ENCODE measurements around the gene TMEM141. TPM values are rescaled to one million over a fixed set of nuclear protein-coding genes. Genes with fewer than 3 reads are reported as not detected.
"Not testable (repeated sequence)": the region's sequence is repeated elsewhere in the genome, so short reads cannot be mapped to it uniquely, and the experiment has no call there.

Gene TMEM141
- total RNA-seq, 2 experiments from 2014 or later = 39.9 to 43.2 TPM

DNA sequence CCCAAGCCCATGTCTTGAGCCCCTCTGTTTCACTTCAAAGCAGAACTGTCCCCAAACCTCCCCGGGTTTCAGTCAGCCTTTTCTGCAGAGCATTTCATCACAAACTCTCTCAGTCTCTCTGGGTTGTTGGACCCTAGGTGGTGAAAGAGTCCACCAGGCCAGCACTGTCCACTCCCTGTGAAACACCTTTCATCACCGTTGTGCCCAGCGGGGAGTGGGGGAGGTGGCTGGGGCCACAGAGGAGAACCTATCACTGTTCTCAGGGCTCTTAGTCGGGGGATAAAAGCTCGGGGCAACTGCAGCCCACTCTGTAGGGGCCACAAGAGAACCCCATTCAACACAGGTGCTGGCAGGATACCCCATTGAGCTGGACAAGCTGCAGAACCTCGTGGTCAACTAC lies 11.2 kb downstream of the TMEM141 start:
- H3K4me3 Mint-ChIP-seq = no peak overlapping the region
- H3K36me3 Mint-ChIP-seq (ENCODE audit: low read depth) = peaks cover 3% of the 10 kb centered on the region
- no peaks in the 10 kb centered on the region for H3K9me3 Mint-ChIP-seq (ENCODE audit: insufficient read depth)
- peaks cover 29% of the 10 kb centered on the region for H3K4me1 Mint-ChIP-seq (ENCODE audit: low read depth)
- CTCF ChIA-PET = interaction anchor here (1.3 to 1.7 kb wide), 2 partner anchors 10 to 15 kb away, joined by 3 to 9 read pairs; no protein-coding TSS in a partner anchor
- H3K27me3 Mint-ChIP-seq (ENCODE audit: low read depth) = peaks cover 15% of the 10 kb centered on the region
- no peak overlapping the region for H3K27ac Mint-ChIP-seq
- DNase-seq = no peak
- ATAC-seq = no peak
- POLR2A ChIA-PET = interaction anchor here (1.0 kb wide), 1 partner anchor 11 kb away, joined by 5 read pairs; no protein-coding TSS in a partner anchor

DNA sequence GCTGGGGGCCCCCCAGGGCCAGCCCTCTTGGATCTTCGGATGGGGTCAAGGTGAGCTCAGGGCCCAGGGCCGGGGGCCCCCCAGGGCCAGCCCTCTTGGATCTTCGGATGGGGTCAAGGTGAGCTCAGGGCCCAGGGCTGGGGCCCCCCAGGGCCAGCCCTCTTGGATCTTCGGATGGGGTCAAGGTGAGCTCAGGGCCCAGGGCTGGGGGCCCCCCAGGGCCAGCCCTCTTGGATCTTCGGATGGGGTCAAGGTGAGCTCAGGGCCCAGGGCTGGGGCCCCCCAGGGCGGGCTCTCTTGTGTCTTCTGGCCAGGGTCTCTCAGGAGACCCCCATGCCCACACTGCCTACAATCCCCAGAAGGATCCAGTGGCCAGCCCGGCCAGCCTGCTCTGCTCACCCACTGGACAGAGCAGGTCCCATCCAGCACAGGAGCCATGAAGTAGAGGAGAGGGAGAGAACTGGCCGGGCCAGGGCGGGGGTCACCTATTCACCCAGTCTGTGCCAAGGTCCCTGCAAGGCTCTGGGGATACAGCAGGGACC lies 11.9 kb downstream of the TMEM141 start:
- not testable (repeated sequence) for ATAC-seq; H3K36me3 Mint-ChIP-seq (ENCODE audit: low read depth); H3K9me3 Mint-ChIP-seq (ENCODE audit: insufficient read depth); DNase-seq; H3K4me3 Mint-ChIP-seq; H3K27ac Mint-ChIP-seq
- ChIA-PET CTCF (interaction anchor here (1.3 to 1.7 kb wide), 2 partner anchors 11 to 15 kb away, joined by 3 to 9 read pairs; no protein-coding TSS in a partner anchor), POLR2A (interaction anchor here (1.0 kb wide), 1 partner anchor 11 kb away, joined by 5 read pairs; no protein-coding TSS in a partner anchor)
- Mint-ChIP-seq H3K27me3 (ENCODE audit: low read depth) (peaks cover 15% of the 10 kb centered on the region), H3K4me1 (ENCODE audit: low read depth) (peaks cover 29% of the 10 kb centered on the region)

DNA sequence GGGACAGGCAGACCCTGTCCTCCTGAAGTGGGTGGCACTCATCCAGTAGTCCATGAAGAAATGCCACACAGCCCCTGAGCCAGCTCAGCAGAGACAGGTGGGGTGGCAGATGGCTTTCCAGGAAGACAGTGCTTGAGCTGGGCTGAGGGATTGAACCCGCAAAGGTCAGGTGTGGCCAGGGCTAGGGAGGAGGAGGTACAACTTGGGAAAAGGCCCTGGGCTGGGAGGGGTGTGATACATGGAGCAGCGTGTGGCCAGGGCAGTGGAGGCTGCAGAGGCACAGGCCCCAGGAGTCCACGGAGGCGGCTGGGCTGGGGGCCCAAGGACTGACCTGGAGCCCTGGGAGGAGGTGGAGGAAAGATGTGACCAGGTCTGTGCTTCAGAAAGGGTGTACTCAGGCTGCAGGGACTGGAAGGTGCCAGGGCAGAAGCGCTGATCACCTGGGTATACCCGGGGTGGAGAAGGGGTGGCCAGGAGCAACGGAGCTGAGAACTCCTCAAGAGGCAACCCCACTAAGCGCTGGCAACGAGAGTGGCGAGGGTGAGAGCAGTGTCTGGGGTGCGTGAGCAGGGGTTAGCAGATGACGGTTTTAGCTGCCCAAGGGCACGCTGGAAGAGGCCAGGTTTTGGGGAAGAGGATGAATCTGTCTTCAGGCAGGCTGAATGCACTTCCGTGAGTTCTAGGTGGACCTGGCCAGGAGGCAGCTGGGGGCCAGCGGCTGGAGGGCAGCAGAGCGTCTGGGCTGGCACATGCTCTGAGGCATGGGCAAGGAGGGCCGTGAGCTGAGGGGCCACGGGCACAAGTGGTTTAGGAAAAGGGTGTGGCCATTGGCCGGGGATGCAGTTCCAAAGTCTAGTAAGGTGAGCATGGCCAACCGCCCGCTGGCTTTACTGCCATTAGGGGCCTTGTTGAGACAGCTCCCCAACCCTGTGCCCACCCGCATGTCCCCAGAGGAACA lies 12.7 kb downstream of the TMEM141 start:
- H3K27ac Mint-ChIP-seq = no peak overlapping the region
- H3K36me3 Mint-ChIP-seq (ENCODE audit: low read depth) = peaks cover 3% of the 10 kb centered on the region
- ATAC-seq (no peak), DNase-seq (no peak)
- no peak overlapping the region for H3K4me3 Mint-ChIP-seq
- no peaks in the 10 kb centered on the region for H3K9me3 Mint-ChIP-seq (ENCODE audit: insufficient read depth)
- H3K27me3 Mint-ChIP-seq (ENCODE audit: low read depth) = peaks cover 15% of the 10 kb centered on the region
- peaks cover 30% of the 10 kb centered on the region for H3K4me1 Mint-ChIP-seq (ENCODE audit: low read depth)
- ChIA-PET POLR2A (interaction anchor here (1.0 kb wide), 1 partner anchor 12 kb away, joined by 5 read pairs; no protein-coding TSS in a partner anchor), CTCF (interaction anchor here (1.5 to 1.7 kb wide), 2 partner anchors 11 to 39 kb away, joined by 4 to 9 read pairs; partner anchors contain the start of gene AJM1)

DNA sequence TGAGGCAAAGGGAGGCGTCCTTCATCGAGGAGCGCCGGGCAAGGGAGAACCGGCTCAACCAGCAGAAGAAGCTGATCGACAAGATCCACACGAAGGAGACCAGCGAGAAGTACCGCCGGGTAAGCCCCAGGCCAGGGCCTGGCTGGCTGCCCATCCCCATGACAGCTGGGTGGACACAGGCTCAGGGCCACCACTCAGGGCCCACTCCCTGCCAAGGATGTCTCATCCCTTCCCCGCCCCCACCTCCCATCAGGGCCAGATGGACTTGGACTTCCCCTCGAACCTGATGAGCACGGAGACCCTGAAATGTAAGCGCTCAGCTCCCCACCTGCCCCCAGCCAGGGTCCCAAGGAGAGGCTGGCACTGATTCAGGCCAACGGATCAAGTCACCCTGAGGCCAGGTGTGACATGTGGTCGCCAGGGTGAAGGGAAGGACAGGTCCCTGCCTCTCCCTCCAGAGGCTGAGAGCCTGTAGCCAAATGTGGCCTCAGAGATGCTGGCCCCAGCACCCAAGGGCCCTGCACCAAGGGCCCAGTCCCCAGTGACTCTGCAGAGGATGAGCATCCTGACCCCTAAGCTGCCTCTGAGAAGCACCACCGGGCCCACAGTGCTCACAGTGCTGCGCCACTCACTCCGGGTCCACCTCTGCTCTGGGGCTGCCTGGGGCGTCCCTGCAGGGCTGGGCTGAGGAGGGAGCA lies 13.5 kb downstream of the TMEM141 start:
- no peak for ATAC-seq
- Mint-ChIP-seq H3K27me3 (ENCODE audit: low read depth) (peaks cover 15% of the 10 kb centered on the region), H3K9me3 (ENCODE audit: insufficient read depth) (no peaks in the 10 kb centered on the region), H3K36me3 (ENCODE audit: low read depth) (peaks cover 6% of the 10 kb centered on the region), H3K4me3 (no peak overlapping the region), H3K4me1 (ENCODE audit: low read depth) (peaks cover 33% of the 10 kb centered on the region), H3K27ac (no peak overlapping the region)
- CTCF ChIA-PET = interaction anchor here (1.5 kb wide), 1 partner anchor 38 kb away, joined by 4 read pairs; the partner anchor contains the start of gene AJM1
- DNase-seq = no peak
- POLR2A ChIA-PET = no interaction called here

DNA sequence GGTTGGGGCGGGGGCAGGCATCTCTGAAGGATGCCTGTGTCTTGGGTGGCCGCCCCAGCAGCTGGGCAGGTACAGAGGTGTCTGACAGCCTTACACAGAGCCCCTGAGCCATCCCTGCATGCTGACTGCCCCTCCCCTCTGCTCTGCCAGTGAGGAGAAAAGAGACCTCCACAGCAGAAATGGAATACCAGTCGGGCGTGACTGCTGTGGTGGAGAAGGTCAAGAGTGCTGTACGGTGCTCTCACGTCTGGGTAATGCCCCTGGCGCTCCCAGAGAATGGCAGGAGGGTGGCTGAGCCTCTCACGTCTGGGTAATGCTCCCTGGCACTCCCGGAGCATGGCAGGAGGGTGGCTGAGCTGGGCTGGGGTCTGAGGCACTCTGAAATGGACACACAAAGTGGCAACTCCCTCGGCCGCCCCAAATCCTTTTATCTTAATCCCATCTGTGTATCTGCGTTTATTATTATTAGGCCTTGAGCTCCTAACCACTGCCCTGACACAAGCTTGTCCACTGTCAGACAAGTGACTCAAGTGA lies 14.1 kb downstream of the TMEM141 start:
- H3K36me3 Mint-ChIP-seq (ENCODE audit: low read depth) = peaks cover 11% of the 10 kb centered on the region
- POLR2A ChIA-PET = interaction anchor here (1.6 kb wide), 1 partner anchor 43 kb away, joined by 3 read pairs; no protein-coding TSS in a partner anchor
- CTCF ChIA-PET = interaction anchor here (0.9 to 4.4 kb wide), 3 partner anchors 14 to 37 kb away, joined by 3 to 29 read pairs (median 23); partner anchors contain the start of genes AJM1 and TMEM141
- no peak overlapping the region for H3K27ac Mint-ChIP-seq
- H3K4me3 Mint-ChIP-seq = no peak overlapping the region
- H3K9me3 Mint-ChIP-seq (ENCODE audit: insufficient read depth) = no peaks in the 10 kb centered on the region
- ATAC-seq (no peak), DNase-seq (no peak)
- H3K4me1 Mint-ChIP-seq (ENCODE audit: low read depth) = peaks cover 37% of the 10 kb centered on the region
- H3K27me3 Mint-ChIP-seq (ENCODE audit: low read depth) = peaks cover 14% of the 10 kb centered on the region

DNA sequence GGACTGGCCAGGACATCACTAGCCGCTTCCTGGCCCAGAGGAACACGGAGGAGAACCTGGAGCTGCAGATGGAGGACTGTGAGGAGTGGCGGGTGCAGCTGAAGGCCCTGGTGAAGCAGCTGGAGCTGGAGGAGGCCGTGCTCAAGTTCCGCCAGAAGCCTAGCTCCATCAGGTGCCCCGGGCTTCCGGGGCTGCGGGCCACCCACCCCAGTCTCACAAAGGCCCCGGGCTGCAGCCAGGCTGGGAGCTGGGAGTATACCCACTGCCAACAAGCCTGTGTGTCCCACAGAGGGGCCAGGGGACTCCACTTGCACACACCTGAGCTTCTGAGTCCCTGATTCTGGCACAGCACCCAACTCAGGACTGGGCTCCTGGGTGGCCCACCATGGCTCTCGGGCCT lies 14.9 kb downstream of the TMEM141 start:
- ChIA-PET POLR2A (interaction anchor here (1.0 to 1.6 kb wide), 4 partner anchors 42 to 281 kb away, joined by 3 read pairs; partner anchors contain the start of genes MAN1B1 and TRAF2), CTCF (interaction anchor here (0.9 to 4.4 kb wide), 4 partner anchors 10 to 36 kb away, joined by 3 to 29 read pairs (median 15); partner anchors contain the start of genes AJM1 and TMEM141)
- H3K9me3 Mint-ChIP-seq (ENCODE audit: insufficient read depth) = no peaks in the 10 kb centered on the region
- peaks cover 8% of the 10 kb centered on the region for H3K27me3 Mint-ChIP-seq (ENCODE audit: low read depth)
- H3K27ac Mint-ChIP-seq = no peak overlapping the region
- ATAC-seq (no peak), DNase-seq (no peak)
- H3K4me1 Mint-ChIP-seq (ENCODE audit: low read depth) = peaks cover 33% of the 10 kb centered on the region
- peaks cover 15% of the 10 kb centered on the region for H3K36me3 Mint-ChIP-seq (ENCODE audit: low read depth)
- H3K4me3 Mint-ChIP-seq = peak overlapping the region; percentile 85

DNA sequence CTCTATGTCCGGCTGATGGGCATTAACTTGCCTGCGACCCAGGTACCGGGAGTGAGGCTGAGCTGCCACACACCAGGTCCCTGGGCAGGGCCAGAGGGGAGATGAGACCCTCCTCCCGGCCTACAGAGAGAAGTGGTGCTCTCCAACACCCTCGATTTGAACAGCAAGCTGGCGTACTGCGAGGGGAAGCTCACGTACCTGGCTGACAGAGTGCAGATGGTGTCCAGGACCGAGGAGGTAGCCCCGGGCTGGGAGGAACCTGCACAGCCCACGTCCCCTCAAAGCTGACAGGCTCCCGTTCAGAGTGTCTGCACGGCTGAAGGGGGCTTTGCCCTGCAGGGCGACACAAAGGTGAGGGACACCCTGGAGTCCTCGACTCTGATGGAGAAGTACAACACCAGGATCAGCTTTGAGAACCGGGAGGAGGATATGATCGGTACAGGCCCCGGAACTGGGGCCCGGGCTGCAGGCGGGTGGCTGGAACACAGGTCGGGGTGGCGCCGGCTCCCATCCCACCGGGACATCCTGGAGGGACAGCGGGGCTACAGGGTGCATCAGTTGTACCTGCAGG lies 15.6 kb downstream of the TMEM141 start:
- DNase-seq (no peak), ATAC-seq (no peak)
- Mint-ChIP-seq H3K27ac (peak overlapping the region; percentile 84), H3K4me1 (ENCODE audit: low read depth) (peaks cover 30% of the 10 kb centered on the region), H3K4me3 (peak overlapping the region; percentile 85), H3K27me3 (ENCODE audit: low read depth) (peaks cover 6% of the 10 kb centered on the region), H3K36me3 (ENCODE audit: low read depth) (peaks cover 15% of the 10 kb centered on the region), H3K9me3 (ENCODE audit: insufficient read depth) (no peaks in the 10 kb centered on the region)
- ChIA-PET POLR2A (interaction anchor here (0.6 to 1.8 kb wide), 10 partner anchors 9 to 444 kb away, joined by 3 to 8 read pairs (median 3); partner anchors contain the start of genes MAN1B1, TPRN and TRAF2), CTCF (interaction anchor here (0.9 to 4.4 kb wide), 7 partner anchors 9 to 141 kb away, joined by 3 to 29 read pairs (median 7); partner anchors contain the start of genes AJM1 and TMEM141)

DNA sequence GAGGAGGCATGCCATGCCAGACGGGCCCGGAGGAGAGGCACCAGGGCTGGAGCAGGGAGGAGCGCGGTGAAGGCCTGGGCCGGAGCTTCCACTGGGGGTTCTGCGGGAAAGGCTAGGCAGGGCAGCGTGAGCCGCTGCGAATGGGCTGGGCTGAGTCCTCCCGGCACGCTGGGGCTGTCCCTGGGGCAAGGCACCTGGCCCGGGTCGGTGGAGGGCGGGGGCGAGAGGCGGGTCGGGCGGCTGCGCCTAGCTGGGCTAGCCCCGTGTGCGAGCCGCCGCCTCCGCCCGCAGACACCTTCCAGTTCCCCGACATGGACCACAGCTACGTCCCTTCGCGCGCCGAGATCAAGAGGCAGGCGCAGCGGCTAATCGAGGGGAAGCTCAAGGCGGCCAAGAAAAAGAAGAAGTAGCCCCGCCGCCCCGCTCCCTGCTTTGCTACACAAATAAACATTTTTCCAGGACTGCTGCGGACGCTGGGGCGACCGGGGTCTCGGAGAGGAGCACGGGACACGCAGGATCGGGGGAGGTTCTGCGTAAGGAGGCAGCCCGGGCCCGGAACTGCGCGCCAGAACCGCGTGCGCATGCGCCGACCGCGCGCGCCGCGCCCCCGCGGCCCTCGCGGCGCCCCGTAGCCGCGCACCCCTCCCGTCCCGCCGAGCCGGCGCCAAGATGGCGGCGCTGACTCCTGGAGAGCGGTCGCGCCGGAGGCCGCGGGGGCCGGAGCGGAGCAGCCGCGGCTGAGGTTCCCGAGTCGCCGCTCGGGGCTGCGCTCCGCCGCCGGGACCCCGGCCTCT lies 16.3 kb downstream of the TMEM141 start, which contains the start of gene RABL6:
TSS of gene RABL6 (plus strand) at position 668 of the 794 bp plus-strand sequence. CDS start 249 bp downstream, outside the sequence.
- Mint-ChIP-seq H3K36me3 (ENCODE audit: low read depth) (peaks cover 15% of the 10 kb centered on the region), H3K4me1 (ENCODE audit: low read depth) (peaks cover 36% of the 10 kb centered on the region), H3K4me3 (peak within 1 kb of the TSS; percentile 85), H3K27ac (peak within 1 kb of the TSS; percentile 84), H3K9me3 (ENCODE audit: insufficient read depth) (no peaks in the 10 kb centered on the region), H3K27me3 (ENCODE audit: low read depth) (no peaks in the 10 kb centered on the region)
- CTCF ChIA-PET = interaction anchor here (0.9 to 4.4 kb wide), 7 partner anchors 9 to 210 kb away, joined by 3 to 29 read pairs (median 7); partner anchors contain the start of genes AJM1 and TMEM141
- POLR2A ChIA-PET = interaction anchor here (0.6 to 1.8 kb wide), 11 partner anchors 8 to 445 kb away, joined by 3 to 8 read pairs (median 3); partner anchors contain the start of genes TPRN, TRAF2 and TUBB4B
- peak; percentile 89 for ATAC-seq
- DNase-seq = peak; percentile 82

DNA sequence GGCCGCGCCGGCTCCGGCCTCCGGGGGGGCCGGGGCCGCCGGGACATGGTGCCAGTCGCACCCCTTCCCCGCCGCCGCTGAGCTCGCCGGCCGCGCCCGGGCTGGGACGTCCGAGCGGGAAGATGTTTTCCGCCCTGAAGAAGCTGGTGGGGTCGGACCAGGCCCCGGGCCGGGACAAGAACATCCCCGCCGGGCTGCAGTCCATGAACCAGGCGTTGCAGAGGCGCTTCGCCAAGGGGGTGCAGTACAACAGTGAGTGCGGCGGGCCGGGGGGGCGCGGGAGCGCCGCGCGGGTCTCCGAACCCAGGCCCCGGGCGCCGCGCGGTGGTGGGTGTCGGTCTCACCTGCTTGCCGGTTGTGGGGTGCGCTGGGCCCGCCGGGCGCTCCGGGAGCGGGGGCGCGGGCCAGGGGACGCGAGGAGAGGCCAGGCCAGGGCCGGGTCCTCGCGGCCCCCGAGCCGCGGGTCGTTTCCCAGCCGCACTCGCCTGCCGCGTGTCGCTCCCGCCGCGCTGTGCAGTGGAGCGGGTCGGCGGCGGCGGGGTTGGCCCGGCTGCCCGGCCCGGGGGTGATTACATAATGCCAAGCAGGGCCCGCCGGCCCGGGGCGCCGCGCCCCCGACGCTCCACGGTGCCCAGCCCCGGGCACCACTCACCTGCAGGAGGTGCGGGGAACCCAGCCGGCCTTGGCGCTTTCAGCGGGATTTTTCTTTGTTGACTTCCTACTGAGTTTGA lies 17.1 kb downstream of the TMEM141 start:
- H3K4me3 Mint-ChIP-seq = peak overlapping the region; percentile 78
- no peaks in the 10 kb centered on the region for H3K27me3 Mint-ChIP-seq (ENCODE audit: low read depth)
- peaks cover 22% of the 10 kb centered on the region for H3K36me3 Mint-ChIP-seq (ENCODE audit: low read depth)
- H3K9me3 Mint-ChIP-seq (ENCODE audit: insufficient read depth) = no peaks in the 10 kb centered on the region
- peak; percentile 52 for DNase-seq
- H3K4me1 Mint-ChIP-seq (ENCODE audit: low read depth) = peaks cover 43% of the 10 kb centered on the region
- peak overlapping the region; percentile 75 for H3K27ac Mint-ChIP-seq
- ChIA-PET POLR2A (interaction anchor here (0.6 to 1.8 kb wide), 8 partner anchors 7 to 433 kb away, joined by 3 to 8 read pairs (median 3); partner anchors contain the start of gene TUBB4B), CTCF (interaction anchor here (0.9 to 4.4 kb wide), 7 partner anchors 8 to 260 kb away, joined by 3 to 29 read pairs (median 7); partner anchors contain the start of genes AJM1 and TMEM141)
- ATAC-seq = peak; percentile 47

All from activated CD8-positive, alpha-beta T cell treated with anti-CD3 and anti-CD28 coated beads, Interleukin-2, amount 10 ng/mL, durations not matched to agents 7 days and 5 days (primary cell).